Naive thymus-derived CD4-positive, alpha-beta T cell (primary cell): ENCODE results near the gene AMBRA1. TPM values are rescaled to one million over a fixed set of nuclear protein-coding genes. Genes with fewer than 3 reads are reported as not detected.
A peak's percentile ranks its signal among the peaks of the same experiment; 100 is the strongest.
"Not testable (repeated sequence)": the region's sequence is repeated elsewhere in the genome, so short reads cannot be mapped to it uniquely, and the experiment has no call there.

Experiments
- ATAC-seq: fragments of 150-1000 bp; cut with Tn5 transposase; 2 replicates; pipeline ENCODE4 v1.10.0; 2021; ENCODE audit warnings: mild to moderate bottlenecking, moderate library complexity
- CTCF ChIA-PET: fragments of 350-600 bp; sonication (Branson Sonifier 250); formaldehyde crosslinking; loops from one replicate; lab custom pipeline; 2021; ENCODE audit warnings: antibody characterized with exemption; lab: Charles Lee
- POLR2A ChIA-PET: fragments of 350-600 bp; sonication (Branson Sonifier 250); formaldehyde crosslinking; loops from one replicate; lab custom pipeline; 2021; ENCODE audit warnings: antibody characterized with exemption, inconsistent platforms; lab: Charles Lee
- DNase-seq, 9 donors: peaks; one replicate each; pipeline versions ENCODE4 v3.0.0 to v3.0.0-alpha.2; 2020 to 2022; ENCODE audit warnings: mixed read lengths in 1 of 9
- H3K27ac ChIP-seq: one replicate; pipeline ENCODE4 v1.7.0; 2013; ENCODE audit warnings: mild to moderate bottlenecking, low read depth, low read length, moderate library complexity
- H3K27me3 ChIP-seq, 2 donors: one replicate each; pipeline ENCODE4 v1.7.0; 2013; ENCODE audit warnings: low read length in 2 of 2, mild to moderate bottlenecking in 2 of 2, moderate library complexity in 2 of 2; ENCODE audit not compliant: control insufficient read depth in 2 of 2, insufficient read depth in 2 of 2
- H3K36me3 ChIP-seq, 3 experiments: 1 replicate in 2 of 3; 2 replicates in 1 of 3; pipeline ENCODE4 v1.7.0; 2013; ENCODE audit warnings: low read length in 3 of 3, mild to moderate bottlenecking in 3 of 3, moderate library complexity in 1 of 3; ENCODE audit not compliant: insufficient read depth in 3 of 3, control insufficient read depth in 2 of 3
- H3K4me1 ChIP-seq, 2 donors: one replicate each; pipeline ENCODE4 v1.7.0; 2013; ENCODE audit warnings: low read length in 2 of 2, mild to moderate bottlenecking in 2 of 2, moderate library complexity in 1 of 2; ENCODE audit not compliant: control insufficient read depth in 2 of 2, insufficient read depth in 2 of 2
- H3K4me3 ChIP-seq: 2 replicates; pipeline ENCODE4 v1.7.0; 2013; ENCODE audit warnings: mild to moderate bottlenecking, low read length
- H3K9me3 ChIP-seq, 3 experiments: 1 replicate in 2 of 3; 2 replicates in 1 of 3; pipeline ENCODE4 v1.7.0; 2013; ENCODE audit warnings: low read length in 3 of 3; ENCODE audit not compliant: control insufficient read depth in 2 of 3
- H3K27ac Mint-ChIP-seq, 9 donors: one replicate each; pipeline ENCODE4 v1.8.0; 2020 to 2022; ENCODE audit warnings: mixed read lengths in 9 of 9, mild to moderate bottlenecking in 8 of 9, moderate library complexity in 5 of 9, inconsistent platforms in 2 of 9
- H3K27me3 Mint-ChIP-seq, 5 donors: one replicate each; pipeline ENCODE4 v1.8.0; 2021 to 2022; ENCODE audit warnings: mixed read lengths in 5 of 5, mild to moderate bottlenecking in 1 of 5
- H3K36me3 Mint-ChIP-seq, 5 donors: one replicate each; pipeline ENCODE4 v1.8.0; 2020 to 2022; ENCODE audit warnings: mixed read lengths in 5 of 5, mild to moderate bottlenecking in 3 of 5, inconsistent platforms in 1 of 5
- H3K4me1 Mint-ChIP-seq, 7 donors: one replicate each; pipeline ENCODE4 v1.8.0; 2020 to 2022; ENCODE audit warnings: mixed read lengths in 7 of 7, mild to moderate bottlenecking in 3 of 7, inconsistent platforms in 1 of 7
- H3K4me3 Mint-ChIP-seq, 10 donors: one replicate each; pipeline ENCODE4 v1.8.0; 2020 to 2022; ENCODE audit warnings: mild to moderate bottlenecking in 10 of 10, mixed read lengths in 10 of 10, moderate library complexity in 6 of 10, inconsistent platforms in 2 of 10
- H3K9me3 Mint-ChIP-seq, 11 donors: one replicate each; pipeline ENCODE4 v1.8.0; 2020 to 2022; ENCODE audit warnings: mixed read lengths in 11 of 11, mild to moderate bottlenecking in 4 of 11, inconsistent platforms in 1 of 11, moderate library complexity in 1 of 11
- intact Hi-C, 2 donors: fragments of 100-400 bp; cut with micrococcal nuclease; formaldehyde crosslinking; loops; one replicate each; pipeline ENCODE4 v1.15.1; 2023
- polyA plus RNA-seq, 2 donors: library from polyadenylated mRNA; unstranded; fragments of 300-500 nt; fragmentation: Illumina TruSeq; gene quantifications; one replicate each; pipeline ENCODE4 v1.2.3, GENCODE V29; 2021
- total RNA-seq, 6 experiments: library from RNA in 5 of 6; stranded (reverse) in 5 of 6; gene quantifications; 1 replicate in 5 of 6; 2 replicates in 1 of 6; pipeline ENCODE4 v1.2.3 and lab custom pipeline; 2021 to 2026

Gene AMBRA1
- total and polyA plus RNA-seq, 7 experiments from 2014 or later: 8.9 to 48.7 (median 41.2) TPM

- peaks cover 0 to 21% (median 10%) of the 10 kb centered on the region in 5 donors for H3K36me3 Mint-ChIP-seq
- H3K27ac Mint-ChIP-seq: peak overlapping the region in 1 of 9 donors; percentile 62
- Histone ChIP-seq H3K9me3 (no peaks in the 10 kb centered on the region), H3K36me3 (peaks cover 13 to 73% (median 30%) of the 10 kb centered on the region in 3 experiments), H3K27me3 (no peaks in the 10 kb centered on the region), H3K27ac (no peak overlapping the region), H3K4me3 (no peak overlapping the region), H3K4me1 (no peaks in the 10 kb centered on the region)
- H3K4me1 Mint-ChIP-seq: peaks cover 0 to 10% (median 4%) of the 10 kb centered on the region in 7 donors
- H3K4me3 Mint-ChIP-seq: no peak overlapping the region
- ChIA-PET CTCF (interaction anchor here (1.0 kb wide), 1 partner anchor 10 kb away, joined by 5 read pairs; no protein-coding TSS in a partner anchor), POLR2A (interaction anchor here (1.5 kb wide), 1 partner anchor 11 kb away, joined by 6 read pairs; no protein-coding TSS in a partner anchor)
- peaks cover 0 to 4% (median 0%) of the 10 kb centered on the region in 11 donors for H3K9me3 Mint-ChIP-seq
- DNase-seq: no peak
- intact Hi-C loops: no loop called here
- no peak for ATAC-seq
- no peaks in the 10 kb centered on the region for H3K27me3 Mint-ChIP-seq
Observed at GRCh38 chr11:46376258-46377050, 217.4 kb downstream of the AMBRA1 start.

DNA sequence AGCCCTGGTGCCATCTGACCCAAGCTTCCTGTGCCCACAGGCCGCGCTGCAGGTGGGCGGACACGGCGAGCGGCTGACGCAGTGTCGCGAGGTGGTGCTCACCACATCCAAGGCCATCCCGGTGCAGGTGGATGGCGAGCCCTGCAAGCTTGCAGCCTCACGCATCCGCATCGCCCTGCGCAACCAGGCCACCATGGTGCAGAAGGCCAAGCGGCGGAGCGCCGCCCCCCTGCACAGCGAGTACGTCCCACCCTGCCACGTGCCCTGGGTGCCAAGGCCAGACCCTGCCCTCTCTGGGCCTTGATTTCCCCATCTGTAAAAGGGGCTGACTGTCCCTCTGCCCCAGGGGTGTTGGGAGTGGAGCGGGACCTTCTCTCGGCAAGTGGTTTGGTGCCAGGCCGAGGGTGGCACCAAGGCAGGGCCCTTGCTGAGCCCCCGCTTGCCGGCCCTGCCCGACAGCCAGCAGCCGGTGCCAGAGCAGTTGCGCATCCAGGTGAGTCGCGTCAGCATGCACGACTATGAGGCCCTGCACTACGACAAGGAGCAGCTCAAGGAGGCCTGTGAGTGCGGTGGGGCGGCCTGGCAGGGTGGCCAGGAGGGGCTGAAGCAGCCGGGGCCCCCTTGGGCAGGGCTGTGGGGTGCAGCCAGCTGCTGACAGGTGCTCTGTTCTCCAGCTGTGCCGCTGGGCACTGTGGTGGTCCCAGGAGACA is 218.3 kb downstream of the AMBRA1 start:
- H3K4me1 ChIP-seq: no peaks in the 10 kb centered on the region
- Mint-ChIP-seq H3K4me3 (no peak overlapping the region), H3K27me3 (no peaks in the 10 kb centered on the region), H3K4me1 (peaks cover 0 to 8% (median 4%) of the 10 kb centered on the region in 7 donors), H3K9me3 (peaks cover 0 to 4% (median 0%) of the 10 kb centered on the region in 11 donors), H3K36me3 (peaks cover 0 to 21% (median 10%) of the 10 kb centered on the region in 5 donors), H3K27ac (no peak overlapping the region)
- peaks cover 13 to 81% (median 33%) of the 10 kb centered on the region in 3 experiments for H3K36me3 ChIP-seq
- ATAC-seq (no peak), DNase-seq (no peak)
- POLR2A ChIA-PET: no interaction called here
- no peak overlapping the region for H3K27ac ChIP-seq
- H3K27me3 ChIP-seq: no peaks in the 10 kb centered on the region
- no peak overlapping the region for H3K4me3 ChIP-seq
- intact Hi-C loops: no loop called here
- CTCF ChIA-PET: interaction anchor here (1.0 kb wide), 1 partner anchor 9 kb away, joined by 5 read pairs; no protein-coding TSS in a partner anchor
- H3K9me3 ChIP-seq: no peaks in the 10 kb centered on the region

DNA sequence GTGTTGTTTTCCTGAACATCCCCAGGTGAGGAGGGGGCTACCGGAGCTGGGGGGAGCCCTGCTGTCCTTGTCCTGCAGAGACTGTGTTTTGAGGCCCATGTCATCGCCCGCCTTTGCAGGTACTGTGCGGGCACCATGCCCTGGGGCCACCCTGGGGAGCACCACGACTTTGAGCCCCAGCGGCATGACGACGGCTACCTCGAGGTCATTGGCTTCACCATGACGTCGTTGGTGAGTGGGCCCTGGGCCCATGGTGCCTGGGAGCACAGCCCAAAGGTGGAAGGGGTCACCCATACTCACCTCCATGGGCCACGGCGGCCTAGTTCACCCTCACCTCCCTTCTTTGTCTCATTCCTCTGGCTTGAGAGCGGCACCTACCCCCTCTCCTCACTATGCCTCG is 219.0 kb downstream of the AMBRA1 start:
- ChIA-PET CTCF (no interaction called here), POLR2A (no interaction called here)
- peak overlapping the region in 2 of 9 donors; percentile 32 to 59 for H3K27ac Mint-ChIP-seq
- H3K36me3 Mint-ChIP-seq: peaks cover 0 to 25% (median 13%) of the 10 kb centered on the region in 5 donors
- no peak overlapping the region for H3K27ac ChIP-seq
- H3K4me3 Mint-ChIP-seq: no peak overlapping the region
- no peaks in the 10 kb centered on the region for H3K27me3 ChIP-seq
- no peak overlapping the region for H3K4me3 ChIP-seq
- no peaks in the 10 kb centered on the region for H3K9me3 ChIP-seq
- intact Hi-C loops: no loop called here
- H3K36me3 ChIP-seq: peaks cover 13 to 89% (median 40%) of the 10 kb centered on the region in 3 experiments
- DNase-seq: no peak
- peaks cover 0 to 6% (median 4%) of the 10 kb centered on the region in 7 donors for H3K4me1 Mint-ChIP-seq
- no peaks in the 10 kb centered on the region for H3K4me1 ChIP-seq
- H3K27me3 Mint-ChIP-seq: no peaks in the 10 kb centered on the region
- H3K9me3 Mint-ChIP-seq: peaks cover 0 to 4% (median 0%) of the 10 kb centered on the region in 11 donors
- no peak for ATAC-seq

- ATAC-seq (no peak), DNase-seq (no peak)
- peaks cover 13 to 96% (median 42%) of the 10 kb centered on the region in 3 experiments for H3K36me3 ChIP-seq
- Mint-ChIP-seq H3K27me3 (no peaks in the 10 kb centered on the region), H3K4me3 (no peak overlapping the region), H3K27ac (peak overlapping the region in 4 of 9 donors; percentile 22 to 75 (median 57)), H3K36me3 (peaks cover 0 to 30% (median 16%) of the 10 kb centered on the region in 5 donors), H3K4me1 (peaks cover 0 to 7% (median 4%) of the 10 kb centered on the region in 7 donors), H3K9me3 (peaks cover 0 to 4% (median 0%) of the 10 kb centered on the region in 11 donors)
- ChIA-PET POLR2A (interaction anchor here (0.6 kb wide), 2 partner anchors 32 to 140 kb away, joined by 3 read pairs; no protein-coding TSS in a partner anchor), CTCF (no interaction called here)
- no peaks in the 10 kb centered on the region for H3K27me3 ChIP-seq
- H3K9me3 ChIP-seq: no peaks in the 10 kb centered on the region
- H3K4me1 ChIP-seq: no peaks in the 10 kb centered on the region
- no peak overlapping the region for H3K4me3 ChIP-seq
- peak overlapping the region; percentile 17 for H3K27ac ChIP-seq
- intact Hi-C loops: no loop called here
Observed at GRCh38 chr11:46373787-46374740, 219.8 kb downstream of the AMBRA1 start.

- CTCF ChIA-PET: interaction anchor here (1.5 kb wide), 1 partner anchor 20 kb away, joined by 4 read pairs; no protein-coding TSS in a partner anchor
- peak overlapping the region in 2 of 9 donors; percentile 68 to 69 for H3K27ac Mint-ChIP-seq
- peaks cover 0 to 12% (median 8%) of the 10 kb centered on the region in 7 donors for H3K4me1 Mint-ChIP-seq
- H3K27ac ChIP-seq, H3K4me1 ChIP-seq, ATAC-seq, H3K4me3 Mint-ChIP-seq, H3K27me3 ChIP-seq, H3K27me3 Mint-ChIP-seq, POLR2A ChIA-PET, DNase-seq, H3K9me3 Mint-ChIP-seq, H3K9me3 ChIP-seq, H3K4me3 ChIP-seq, intact Hi-C loops: not testable (repeated sequence)
- peaks cover 0 to 30% (median 15%) of the 10 kb centered on the region in 5 donors for H3K36me3 Mint-ChIP-seq
- peaks cover 21 to 97% (median 46%) of the 10 kb centered on the region in 3 experiments for H3K36me3 ChIP-seq
Observed at GRCh38 chr11:46372501-46372900, 221.3 kb downstream of the AMBRA1 start.
